Measurements from ENCODE around the gene HCK.

The HCK gene

GRCh38 chr20:32140603-32141002 is 88.6 kb downstream of the HCK start:
- no peak overlapping the region for H3K4me3 ChIP-seq (replicated peaks; ENCODE audit: low read depth, low read length)
- TF ChIP-seq, protein P1, sequence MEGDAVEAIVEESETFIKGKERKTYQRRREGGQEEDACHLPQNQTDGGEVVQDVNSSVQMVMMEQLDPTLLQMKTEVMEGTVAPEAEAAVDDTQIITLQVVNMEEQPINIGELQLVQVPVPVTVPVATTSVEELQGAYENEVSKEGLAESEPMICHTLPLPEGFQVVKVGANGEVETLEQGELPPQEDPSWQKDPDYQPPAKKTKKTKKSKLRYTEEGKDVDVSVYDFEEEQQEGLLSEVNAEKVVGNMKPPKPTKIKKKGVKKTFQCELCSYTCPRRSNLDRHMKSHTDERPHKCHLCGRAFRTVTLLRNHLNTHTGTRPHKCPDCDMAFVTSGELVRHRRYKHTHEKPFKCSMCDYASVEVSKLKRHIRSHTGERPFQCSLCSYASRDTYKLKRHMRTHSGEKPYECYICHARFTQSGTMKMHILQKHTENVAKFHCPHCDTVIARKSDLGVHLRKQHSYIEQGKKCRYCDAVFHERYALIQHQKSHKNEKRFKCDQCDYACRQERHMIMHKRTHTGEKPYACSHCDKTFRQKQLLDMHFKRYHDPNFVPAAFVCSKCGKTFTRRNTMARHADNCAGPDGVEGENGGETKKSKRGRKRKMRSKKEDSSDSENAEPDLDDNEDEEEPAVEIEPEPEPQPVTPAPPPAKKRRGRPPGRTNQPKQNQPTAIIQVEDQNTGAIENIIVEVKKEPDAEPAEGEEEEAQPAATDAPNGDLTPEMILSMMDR (IDR thresholded peaks at IDR 0.05; ENCODE audit: low read depth, low read length, missing control alignments), result no peak
- DNase-seq (ENCODE audit: extremely low read depth, low read depth), result no peak

DNA sequence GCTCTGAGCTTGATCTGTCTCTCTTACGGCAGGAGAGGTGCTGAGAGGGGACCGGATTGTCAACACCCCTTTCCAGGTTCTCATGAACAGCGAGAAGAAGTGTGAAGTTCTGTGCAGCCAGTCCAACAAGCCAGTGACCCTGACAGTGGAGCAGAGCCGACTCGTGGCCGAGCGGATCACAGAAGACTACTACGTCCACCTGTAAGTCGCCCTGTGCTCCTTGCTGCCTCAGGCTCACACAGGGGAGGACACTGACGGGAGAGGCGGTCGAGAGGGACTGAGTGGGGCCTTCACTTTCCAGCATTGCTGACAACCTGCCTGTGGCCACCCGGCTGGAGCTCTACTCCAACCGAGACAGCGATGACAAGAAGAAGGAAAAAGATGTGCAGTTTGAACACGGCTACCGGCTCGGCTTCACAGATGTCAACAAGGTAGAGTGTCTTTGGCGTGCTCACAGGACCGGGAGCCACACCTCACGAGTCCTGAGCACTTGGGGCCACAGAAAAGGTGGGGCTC is 89.5 kb downstream of the HCK start:
- no peak for DNase-seq (ENCODE audit: extremely low read depth, low read depth)
- no peak overlapping the region for H3K4me3 ChIP-seq (replicated peaks; ENCODE audit: low read depth, low read length)
- TF ChIP-seq, protein P1 (IDR thresholded peaks at IDR 0.05; ENCODE audit: low read depth, low read length, missing control alignments), result no peak

- H3K4me3 ChIP-seq (replicated peaks; ENCODE audit: low read depth, low read length), result no peak overlapping the region
- TF ChIP-seq, protein P1 (IDR thresholded peaks at IDR 0.05; ENCODE audit: low read depth, low read length, missing control alignments), result no peak
- DNase-seq (ENCODE audit: extremely low read depth, low read depth), result no peak
Observed at GRCh38 chr20:32142088-32142487, 90.0 kb downstream of the HCK start.

DNA sequence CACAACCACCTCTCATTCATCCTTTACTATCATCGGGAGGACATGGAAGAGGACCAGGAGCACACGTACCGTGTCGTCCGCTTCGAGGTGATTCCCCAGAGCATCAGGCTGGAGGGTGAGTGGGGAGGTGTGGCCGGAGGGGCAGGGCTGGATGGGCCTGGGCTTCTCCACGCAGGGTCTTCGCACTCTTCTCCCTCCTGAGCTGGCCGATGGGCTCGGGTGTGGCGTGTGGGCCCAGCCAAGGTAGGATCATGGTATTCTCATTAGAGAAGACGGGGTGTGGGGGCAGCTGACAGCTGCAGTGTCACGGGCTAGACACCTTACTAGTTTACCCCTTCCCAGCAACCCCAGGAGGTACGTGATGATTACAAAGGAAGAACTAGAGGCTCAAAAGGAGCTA is 90.9 kb downstream of the HCK start:
- TF ChIP-seq, protein P1 (IDR thresholded peaks at IDR 0.05; ENCODE audit: low read depth, low read length, missing control alignments), result no peak
- DNase-seq (ENCODE audit: extremely low read depth, low read depth), result no peak
- no peak overlapping the region for H3K4me3 ChIP-seq (replicated peaks; ENCODE audit: low read depth, low read length)

DNA sequence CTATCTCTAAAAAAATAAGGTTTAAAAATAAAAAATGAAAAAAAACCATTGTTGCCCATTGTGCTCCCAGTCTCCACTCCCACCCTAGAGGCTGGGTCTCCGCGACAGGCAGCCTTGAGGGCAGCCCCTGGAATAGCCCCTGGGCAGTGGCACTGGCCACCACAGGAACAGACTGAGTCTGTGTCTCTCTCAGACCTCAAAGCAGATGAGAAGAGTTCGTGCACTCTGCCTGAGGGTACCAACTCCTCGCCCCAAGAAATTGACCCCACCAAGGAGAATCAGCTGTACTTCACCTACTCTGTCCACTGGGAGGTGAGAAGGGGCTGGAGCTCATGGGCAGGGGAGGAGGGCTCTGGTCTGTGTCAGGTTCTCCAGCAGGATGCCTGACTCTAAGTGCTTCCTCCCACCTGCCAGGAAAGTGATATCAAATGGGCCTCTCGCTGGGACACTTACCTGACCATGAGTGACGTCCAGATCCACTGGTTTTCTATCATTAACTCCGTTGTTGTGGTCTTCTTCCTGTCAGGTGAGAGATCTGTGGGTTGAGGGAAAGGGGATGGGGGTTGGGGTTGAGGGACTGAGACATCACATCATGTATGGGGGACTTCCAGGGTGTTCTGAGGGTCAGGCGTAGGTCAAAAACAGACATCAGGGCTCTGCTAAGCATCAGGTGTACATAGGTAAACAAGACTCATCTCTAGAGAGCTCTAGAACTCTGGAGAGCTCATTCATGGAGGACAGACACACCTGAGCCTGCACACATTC is 93.0 kb downstream of the HCK start:
- TF ChIP-seq, protein P1 (IDR thresholded peaks at IDR 0.05; ENCODE audit: low read depth, low read length, missing control alignments), result no peak
- DNase-seq (ENCODE audit: extremely low read depth, low read depth), result no peak
- no peak overlapping the region for H3K4me3 ChIP-seq (replicated peaks; ENCODE audit: low read depth, low read length)

DNA sequence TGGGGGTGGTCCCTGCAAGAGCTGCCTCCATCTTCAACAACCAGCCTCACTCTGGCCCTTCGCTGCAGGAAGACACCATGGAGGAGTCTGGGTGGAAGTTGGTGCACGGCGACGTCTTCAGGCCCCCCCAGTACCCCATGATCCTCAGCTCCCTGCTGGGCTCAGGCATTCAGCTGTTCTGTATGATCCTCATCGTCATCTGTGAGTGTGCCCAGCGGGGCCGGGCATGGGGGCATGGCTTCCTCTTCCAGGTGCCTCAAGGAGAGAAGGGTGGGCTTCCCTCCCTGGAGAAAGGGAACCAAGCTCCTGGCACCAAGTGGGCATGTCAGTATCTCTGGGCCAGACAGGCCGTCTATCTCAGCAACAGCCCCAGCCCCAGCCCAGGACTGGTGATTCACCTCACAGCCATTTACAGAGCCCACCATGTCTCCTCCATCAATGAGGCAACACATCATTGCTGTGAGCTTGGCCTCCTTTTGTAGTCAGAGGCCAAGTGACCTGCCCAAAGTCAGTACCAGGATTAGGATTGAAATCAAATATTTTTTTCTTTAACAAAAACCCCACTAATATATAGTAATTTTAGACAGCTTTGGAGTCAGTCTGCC is 97.6 kb downstream of the HCK start:
- TF ChIP-seq, protein P1 (IDR thresholded peaks at IDR 0.05; ENCODE audit: low read depth, low read length, missing control alignments), result no peak
- no peak overlapping the region for H3K4me3 ChIP-seq (replicated peaks; ENCODE audit: low read depth, low read length)
- DNase-seq (ENCODE audit: extremely low read depth, low read depth), result no peak
